Measurements from ENCODE around the gene CHERP. TPM values are rescaled to one million over a fixed set of nuclear protein-coding genes. Genes with fewer than 3 reads are reported as not detected.
A peak's percentile ranks its signal among the peaks of the same experiment; 100 is the strongest.

Gene CHERP
- total and polyA plus RNA-seq, 2 of the 13 experiments (the other 11 are each of a cell fraction or from before 2014, with no cell fraction given): 4.3 to 5.4 TPM

GRCh38 chr19:16542045-16542909, at the start of gene CHERP (continued):
- no peak for TF ChIP-seq TEF (CRISPR knock-in tag; IDR thresholded peaks at IDR 0.05)
- TF ChIP-seq CREM (IDR thresholded peaks at IDR 0.05): peak; percentile 77
- TF ChIP-seq CREM (CRISPR knock-in tag; IDR thresholded peaks at IDR 0.05): no peak
- TF ChIP-seq HIC2 (CRISPR knock-in tag; IDR thresholded peaks at IDR 0.05; ENCODE audit: low read depth): no peak; the same call in 1 of the 2 replicates
- TF ChIP-seq NCOA2 (CRISPR knock-in tag; IDR thresholded peaks at IDR 0.05): peak; percentile 10; the same call in 1 of the 2 replicates
- TF ChIP-seq ZNF335 (CRISPR knock-in tag; IDR thresholded peaks at IDR 0.05): peak; percentile 35; the same call in 1 of the 2 replicates
- 0 out of 2 replicates have a peak, but pooled peaks have one; percentile 28 for TF ChIP-seq ATF6 (CRISPR knock-in tag; conservative IDR thresholded peaks at IDR 0.05)
- TF ChIP-seq ZNF609 (CRISPR knock-in tag; IDR thresholded peaks at IDR 0.05; ENCODE audit: borderline replicate concordance): peak; percentile 30; the same call in 1 of the 2 replicates
- peak; percentile 23; the same call in 1 of the 2 replicates for TF ChIP-seq ZNF253 (CRISPR knock-in tag; IDR thresholded peaks at IDR 0.05; ENCODE audit: borderline replicate concordance)
- TF ChIP-seq KMT2A (CRISPR knock-in tag; IDR thresholded peaks at IDR 0.05): peak; percentile 89; the same call in 1 of the 2 replicates
- 0 out of 2 replicates have a peak, but pooled peaks have one; percentile 59 for TF ChIP-seq ZNF558 (CRISPR knock-in tag; IDR thresholded peaks at IDR 0.05; ENCODE audit: borderline replicate concordance)
- TF ChIP-seq TEAD3 (CRISPR knock-in tag; optimal IDR thresholded peaks at IDR 0.05; ENCODE audit: borderline replicate concordance): peak; percentile 9
- no peak for TF ChIP-seq POLR2AphosphoS2 (IDR thresholded peaks at IDR 0.05; ENCODE audit: low read depth, low read length)
- TF ChIP-seq ZNF382 (CRISPR knock-in tag; IDR thresholded peaks at IDR 0.05; ENCODE audit: borderline replicate concordance): no peak
- no peak for TF ChIP-seq ZNF572 (CRISPR knock-in tag; IDR thresholded peaks at IDR 0.05)
- no peak for TF ChIP-seq ZNF83 (CRISPR knock-in tag; IDR thresholded peaks at IDR 0.05; ENCODE audit: borderline replicate concordance)
- no peak for TF ChIP-seq MLX (CRISPR knock-in tag; IDR thresholded peaks at IDR 0.05)
- TF ChIP-seq CHCHD3 (CRISPR knock-in tag; IDR thresholded peaks at IDR 0.05): no peak

All from HepG2 (cell line).